HepG2 (cell line): ENCODE results near the gene TMEM53. TPM values are rescaled to one million over a fixed set of nuclear protein-coding genes. Genes with fewer than 3 reads are reported as not detected.

Source experiments
- BORCS8-MEF2B ChIP-seq: sonication (generic); formaldehyde crosslinking; IDR thresholded peaks from 2 replicates; pipeline ENCODE4 v1.8.0; 2022; ENCODE audit warnings: mild to moderate bottlenecking, missing genetic modification reagents
- CAMTA2 ChIP-seq: sonication (generic); formaldehyde crosslinking; IDR thresholded peaks from 2 replicates; pipeline ENCODE4 v1.4.0; 2020; ENCODE audit warnings: mild to moderate bottlenecking, missing genetic modification reagents, borderline replicate concordance
- FOXC1 ChIP-seq: sonication (generic); formaldehyde crosslinking; IDR thresholded peaks from 2 replicates; pipeline ENCODE4 v1.8.0; 2022; ENCODE audit warnings: mild to moderate bottlenecking, missing genetic modification reagents, borderline replicate concordance
- NFAT5 ChIP-seq: sonication (generic); formaldehyde crosslinking; IDR thresholded peaks from 2 replicates; pipeline ENCODE4 v1.4.0; 2020; ENCODE audit warnings: missing genetic modification reagents
- PATZ1 ChIP-seq: sonication (generic); formaldehyde crosslinking; IDR thresholded peaks from 2 replicates; pipeline ENCODE4 v1.4.0; 2020; ENCODE audit warnings: missing genetic modification reagents
- PHF8 ChIP-seq: sonication (generic); formaldehyde crosslinking; IDR thresholded peaks from 2 replicates; pipeline ENCODE4 v1.5.0; 2020; ENCODE audit warnings: missing genetic modification reagents
- SETDB1 ChIP-seq: sonication (generic); formaldehyde crosslinking; IDR thresholded peaks from 2 replicates; pipeline ENCODE4 v1.5.1; 2020; ENCODE audit warnings: missing genetic modification reagents, mild to moderate bottlenecking, borderline replicate concordance
- SMAD9 ChIP-seq: sonication (generic); formaldehyde crosslinking; IDR thresholded peaks from 2 replicates; pipeline ENCODE4 v1.5.1; 2020; ENCODE audit warnings: mild to moderate bottlenecking, missing genetic modification reagents
- TBX3 ChIP-seq: fragments of 450-650 bp; IDR thresholded peaks from 2 replicates; pipeline ENCODE4 v1.6.1; 2017; ENCODE audit warnings: antibody characterized with exemption, mild to moderate bottlenecking, inconsistent platforms, borderline replicate concordance
- YEATS4 ChIP-seq: sonication (generic); formaldehyde crosslinking; IDR thresholded peaks from 2 replicates; pipeline ENCODE4 v1.4.0; 2020; ENCODE audit warnings: missing genetic modification reagents, borderline replicate concordance
- ZC3H4 ChIP-seq: sonication (generic); formaldehyde crosslinking; IDR thresholded peaks from 2 replicates; pipeline ENCODE4 v1.4.0; 2020; ENCODE audit warnings: missing genetic modification reagents, borderline replicate concordance
- ZNF180 ChIP-seq: sonication (generic); formaldehyde crosslinking; IDR thresholded peaks from 2 replicates; pipeline ENCODE4 v1.4.0; 2020; ENCODE audit warnings: low read depth, missing genetic modification reagents, borderline replicate concordance
- ZNF3 ChIP-seq: IDR thresholded peaks from 2 replicates; pipeline ENCODE4 v1.7.0; 2017; ENCODE audit warnings: inconsistent platforms
- ZNF556 ChIP-seq: sonication (generic); formaldehyde crosslinking; IDR thresholded peaks from 2 replicates; pipeline ENCODE4 v1.4.0; 2020; ENCODE audit warnings: mild to moderate bottlenecking, missing genetic modification reagents, borderline replicate concordance
- ZNF609 ChIP-seq: sonication (generic); formaldehyde crosslinking; IDR thresholded peaks from 2 replicates; pipeline ENCODE4 v1.4.0; 2020; ENCODE audit warnings: mild to moderate bottlenecking, missing genetic modification reagents, borderline replicate concordance
- ZNF788 ChIP-seq: sonication (generic); formaldehyde crosslinking; IDR thresholded peaks from 2 replicates; pipeline ENCODE4 v1.5.0; 2020; ENCODE audit warnings: mild to moderate bottlenecking, missing genetic modification reagents, borderline replicate concordance
- polyA plus RNA-seq, 8 experiments: library from polyadenylated mRNA; depleted of rRNA in 3 of 8; stranded (reverse) in 7 of 8; unstranded in 1 of 8; fragments of >200 nt; fragmentation: Illumina TruSeq in 4 of 8; extraction: Trizol in 4 of 8; gene quantifications; 2 replicates each; pipeline versions ENCODE4 v1.2.1 to v1.2.3, GENCODE V29; 2011 to 2016; ENCODE audit warnings: low read depth in 4 of 8, missing spikeins in 1 of 8, mixed read lengths in 1 of 8; ENCODE audit not compliant: insufficient read depth in 1 of 8
- total RNA-seq, 5 experiments: library from RNA; depleted of rRNA; stranded (reverse); fragments of >200 nt; fragmentation: Illumina TruSeq; extraction: Trizol; gene quantifications; 2 replicates each; pipeline ENCODE4 v1.2.3, GENCODE V29; 2016; ENCODE audit warnings: low read depth in 1 of 5

Gene TMEM53
- total and polyA plus RNA-seq, 2 of the 13 experiments (the other 11 are each of a cell fraction or from before 2014, with no cell fraction given): 12.6 to 20.2 TPM

GRCh38 chr1:44674113-44675000 lies at the start of gene TMEM53, which contains the start of gene ARMH1 (continued):
- TF ChIP-seq ZNF609 (CRISPR knock-in tag): no peak
- TF ChIP-seq FOXC1 (CRISPR knock-in tag): peak; percentile 78; the same call in 1 of the 2 replicates
- peak; percentile 71; the same call in 1 of the 2 replicates for TF ChIP-seq YEATS4 (CRISPR knock-in tag)
- no peak for TF ChIP-seq ZNF3 (CRISPR knock-in tag)
- no peak for TF ChIP-seq SMAD9 (CRISPR knock-in tag)
- no peak for TF ChIP-seq CAMTA2 (CRISPR knock-in tag)
- peak; percentile 51; the same call in 1 of the 2 replicates for TF ChIP-seq ZNF788 (CRISPR knock-in tag)
- TF ChIP-seq ZNF180 (CRISPR knock-in tag): no peak
- TF ChIP-seq BORCS8-MEF2B: no peak
- no peak for TF ChIP-seq NFAT5 (CRISPR knock-in tag)
- no peak for TF ChIP-seq SETDB1 (CRISPR knock-in tag)
- peak; percentile 35; the same call in 1 of the 2 replicates for TF ChIP-seq PATZ1 (CRISPR knock-in tag)
- no peak for TF ChIP-seq ZC3H4 (CRISPR knock-in tag)
- TF ChIP-seq ZNF556 (CRISPR knock-in tag): no peak
- TF ChIP-seq TBX3: peak; percentile 69; the same call in 1 of the 2 replicates
- peak; percentile 72 for TF ChIP-seq PHF8 (CRISPR knock-in tag)
